ENCODE data around the gene RBM38.

Gene RBM38

GRCh38 chr20:57404006-57404405 lies 12.8 kb downstream of the RBM38 start:
- DNase-seq, result no peak

- no peak for DNase-seq
These were observed 13.3 kb downstream of the RBM38 start for GRCh38 chr20:57404419-57405072.

- DNase-seq, result no peak
These were observed 14.2 kb downstream of the RBM38 start for GRCh38 chr20:57405236-57406016.

GRCh38 chr20:57407541-57407956 lies 16.4 kb downstream of the RBM38 start:
- no peak for DNase-seq

- DNase-seq, result no peak
These were observed 16.9 kb downstream of the RBM38 start for GRCh38 chr20:57408131-57408530.

GRCh38 chr20:57408536-57409233 lies 17.5 kb downstream of the RBM38 start:
- no peak for DNase-seq

- no peak for DNase-seq
These were observed 18.1 kb downstream of the RBM38 start for GRCh38 chr20:57409316-57409671.

- no peak for DNase-seq
These were observed 18.6 kb downstream of the RBM38 start for GRCh38 chr20:57409672-57410397.

- DNase-seq, result no peak
These were observed 19.3 kb downstream of the RBM38 start for GRCh38 chr20:57410398-57410920.

- no peak for DNase-seq
These were observed 19.7 kb downstream of the RBM38 start for GRCh38 chr20:57410924-57411323.

GRCh38 chr20:57411406-57412283 lies 20.4 kb downstream of the RBM38 start:
- no peak for DNase-seq

GRCh38 chr20:57412347-57413029 lies 21.3 kb downstream of the RBM38 start:
- no peak for DNase-seq

- DNase-seq, result no peak
These were observed 22.8 kb downstream of the RBM38 start for GRCh38 chr20:57413986-57414385.

GRCh38 chr20:57414867-57415592 lies 23.8 kb downstream of the RBM38 start:
- DNase-seq, result no peak

- no peak for DNase-seq
These were observed 24.6 kb downstream of the RBM38 start for GRCh38 chr20:57415771-57416170.

- DNase-seq, result no peak
These were observed 25.3 kb downstream of the RBM38 start for GRCh38 chr20:57416296-57417022.

GRCh38 chr20:57417051-57417689 lies 26.0 kb downstream of the RBM38 start:
- DNase-seq, result no peak

GRCh38 chr20:57417830-57418780 lies 26.9 kb downstream of the RBM38 start:
- no peak for DNase-seq
